HG03103 (cell line): ENCODE measurements around the gene ACTG1.

Source experiments
- ATAC-seq: cut with Tn5 transposase; IDR thresholded peaks from one replicate; pipeline ENCODE4 v1.9.1; 2021; ENCODE audit warnings: low read depth; ENCODE audit not compliant: unreplicated experiment

ACTG1 gene

GRCh38 chr17:81483085-81483861 is 29.3 kb downstream of the ACTG1 start:
- ATAC-seq: no peak

DNA sequence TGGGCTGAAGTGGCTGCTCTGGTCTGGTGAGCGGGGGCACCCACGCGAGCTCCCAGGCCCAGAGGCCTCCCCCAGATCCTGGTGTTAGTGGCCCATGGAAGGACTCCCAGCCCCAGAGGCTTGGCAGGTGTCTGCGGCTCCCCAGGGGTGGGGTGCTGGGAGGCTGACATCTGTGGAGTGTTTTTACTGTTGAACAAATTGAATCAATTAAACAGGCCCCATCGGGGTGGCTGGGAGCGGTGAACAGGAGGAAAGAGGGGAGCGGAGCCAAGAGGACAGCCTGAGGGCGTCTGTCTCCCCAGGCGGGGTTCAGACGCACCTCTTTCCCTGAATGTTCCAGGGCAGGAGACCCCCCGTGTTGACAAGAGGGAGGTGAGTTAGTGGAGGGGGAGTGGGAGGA is 29.9 kb downstream of the ACTG1 start:
- no peak for ATAC-seq

GRCh38 chr17:81481815-81482505 is 30.6 kb downstream of the ACTG1 start:
- no peak for ATAC-seq

- ATAC-seq: no peak
Measured at GRCh38 chr17:81481073-81481799, 31.4 kb downstream of the ACTG1 start.

- ATAC-seq: no peak
Measured at GRCh38 chr17:81480140-81481072, 32.2 kb downstream of the ACTG1 start.

DNA sequence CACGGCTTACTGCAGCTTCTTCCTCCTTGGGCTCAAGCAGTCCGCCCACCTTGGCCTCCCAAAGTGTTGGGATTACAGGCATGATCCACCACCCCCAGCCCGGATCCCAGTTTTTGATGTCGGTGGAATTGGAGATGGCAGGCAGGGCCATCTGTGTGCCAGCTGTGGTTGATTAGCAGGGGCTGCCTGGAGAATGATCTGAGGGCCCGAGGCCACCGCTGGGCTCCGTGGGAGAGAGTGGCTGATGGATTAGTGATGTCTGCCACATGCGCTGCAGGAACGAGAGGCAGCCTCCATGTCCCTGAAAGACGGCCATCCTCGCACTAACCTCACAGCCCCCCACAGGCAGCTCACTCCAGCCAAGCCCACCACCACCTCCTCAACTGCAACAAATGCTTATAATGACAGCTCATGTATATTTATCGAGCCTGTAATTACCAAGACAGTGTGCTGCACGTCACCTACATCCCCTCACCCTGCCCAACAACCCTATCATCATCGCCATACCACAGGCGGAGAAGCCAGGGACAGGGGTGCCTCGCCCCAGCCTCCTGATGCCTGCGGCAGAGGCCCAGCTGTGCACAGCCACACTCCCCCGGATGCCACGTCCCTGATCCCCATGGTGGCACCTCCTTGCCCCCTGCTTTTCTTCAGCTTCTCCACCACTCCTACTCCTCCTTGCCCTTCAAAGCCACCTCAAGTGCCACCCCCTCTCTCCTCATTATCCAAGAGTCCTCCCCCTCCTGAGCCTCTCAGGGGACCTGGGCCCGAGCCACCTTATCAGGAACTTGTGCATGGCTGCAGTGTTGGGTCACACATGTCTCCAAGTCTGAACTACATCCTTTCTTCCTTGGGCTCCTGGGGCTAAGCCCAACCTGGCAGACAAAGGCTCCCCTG is 33.2 kb downstream of the ACTG1 start:
- ATAC-seq: no peak

DNA sequence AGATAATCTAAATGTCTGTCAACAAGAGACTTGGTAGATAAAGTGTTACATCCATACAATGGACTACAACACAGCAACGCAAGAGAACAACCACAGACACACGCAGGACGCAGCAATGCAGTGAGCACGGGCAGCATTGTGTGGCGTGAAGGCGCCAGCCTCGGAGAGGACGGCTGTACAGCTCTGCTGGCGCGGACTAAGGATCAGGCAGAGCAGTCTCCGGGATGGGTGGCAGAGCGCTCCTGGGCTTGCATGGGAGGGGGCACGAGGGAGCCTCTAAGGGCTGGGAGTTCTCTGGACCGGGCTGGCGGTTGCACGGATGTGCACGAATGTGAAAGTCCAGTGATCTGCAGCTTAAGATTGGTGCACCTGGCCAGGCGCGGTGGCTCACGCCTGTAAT is 34.5 kb downstream of the ACTG1 start:
- ATAC-seq: no peak

- ATAC-seq: no peak
Measured at GRCh38 chr17:81477173-81477572, 35.4 kb downstream of the ACTG1 start.

DNA sequence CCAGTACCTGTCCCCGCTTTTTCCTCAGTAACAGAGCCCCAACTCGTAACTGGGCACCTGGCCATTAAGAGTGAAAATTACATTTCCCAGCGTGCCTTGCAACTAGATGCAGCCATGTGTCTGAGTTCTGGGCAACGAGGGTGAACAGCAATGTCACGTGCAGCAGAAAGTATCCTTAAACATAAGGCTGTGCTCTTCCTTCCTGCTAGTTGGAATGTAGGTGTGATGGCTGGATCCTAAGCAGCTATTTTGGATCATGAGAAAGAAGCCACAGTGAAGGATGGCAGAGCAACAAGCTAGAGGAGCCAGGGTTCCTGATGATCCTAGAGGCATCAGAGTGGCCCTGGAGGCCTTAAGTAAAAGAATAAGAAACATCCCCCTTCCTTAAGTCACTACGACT is 36.0 kb downstream of the ACTG1 start:
- no peak for ATAC-seq

DNA sequence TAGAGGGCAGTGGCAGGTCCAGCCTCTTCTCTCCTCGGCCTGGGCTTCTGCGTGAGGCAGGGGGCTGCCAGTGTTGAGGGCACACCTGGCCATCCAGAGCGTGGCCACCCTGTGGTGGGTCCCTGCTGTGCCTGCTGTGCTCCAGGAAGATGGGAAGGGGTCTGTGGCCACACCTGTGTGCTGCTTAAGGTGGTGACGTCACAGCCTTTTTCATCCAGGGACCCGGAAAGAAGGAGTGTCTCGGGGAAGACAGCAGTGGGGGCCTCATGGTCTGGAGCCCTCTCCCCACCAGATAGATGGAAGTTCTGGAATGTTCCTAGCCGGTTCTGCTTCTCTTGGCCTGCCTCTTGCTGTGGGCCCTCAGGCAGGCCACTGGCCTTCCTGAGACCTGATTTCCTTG is 36.5 kb downstream of the ACTG1 start:
- no peak for ATAC-seq

- no peak for ATAC-seq
Measured at GRCh38 chr17:81474958-81475357, 37.6 kb downstream of the ACTG1 start.

GRCh38 chr17:81473019-81473418 is 39.6 kb downstream of the ACTG1 start:
- no peak for ATAC-seq

DNA sequence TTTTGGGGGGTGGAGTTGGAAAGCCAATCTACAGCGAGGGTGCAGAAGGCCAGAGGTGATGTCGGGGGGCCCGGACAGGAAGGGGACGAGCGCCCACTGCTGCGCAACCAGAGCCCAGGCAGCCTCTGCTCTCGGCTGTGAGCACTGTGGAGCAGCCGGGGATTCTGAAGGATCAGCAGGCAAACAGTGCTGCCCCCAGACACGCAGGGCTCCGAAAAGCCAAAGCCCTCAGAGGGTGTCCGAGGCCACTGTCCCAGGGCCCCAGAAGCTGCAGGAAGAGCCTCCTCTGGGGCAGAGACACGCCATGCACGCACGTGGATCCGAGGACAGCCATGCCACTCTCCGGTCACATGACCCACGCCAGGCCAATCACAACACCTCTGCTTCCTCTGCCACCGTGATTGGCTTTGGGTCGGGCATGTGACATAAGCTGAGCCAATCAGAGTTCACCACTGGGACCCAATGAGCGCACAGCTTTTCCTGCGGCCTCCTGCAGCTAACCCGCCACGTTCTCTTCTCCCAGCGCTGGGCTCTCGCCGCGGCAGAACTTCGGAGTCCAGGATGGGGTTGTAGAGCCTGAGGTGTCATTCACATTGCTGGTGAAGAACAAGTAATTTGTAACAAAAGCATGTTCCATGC is 40.7 kb downstream of the ACTG1 start:
- no peak for ATAC-seq

GRCh38 chr17:81470944-81471817 is 41.4 kb downstream of the ACTG1 start:
- ATAC-seq: no peak

DNA sequence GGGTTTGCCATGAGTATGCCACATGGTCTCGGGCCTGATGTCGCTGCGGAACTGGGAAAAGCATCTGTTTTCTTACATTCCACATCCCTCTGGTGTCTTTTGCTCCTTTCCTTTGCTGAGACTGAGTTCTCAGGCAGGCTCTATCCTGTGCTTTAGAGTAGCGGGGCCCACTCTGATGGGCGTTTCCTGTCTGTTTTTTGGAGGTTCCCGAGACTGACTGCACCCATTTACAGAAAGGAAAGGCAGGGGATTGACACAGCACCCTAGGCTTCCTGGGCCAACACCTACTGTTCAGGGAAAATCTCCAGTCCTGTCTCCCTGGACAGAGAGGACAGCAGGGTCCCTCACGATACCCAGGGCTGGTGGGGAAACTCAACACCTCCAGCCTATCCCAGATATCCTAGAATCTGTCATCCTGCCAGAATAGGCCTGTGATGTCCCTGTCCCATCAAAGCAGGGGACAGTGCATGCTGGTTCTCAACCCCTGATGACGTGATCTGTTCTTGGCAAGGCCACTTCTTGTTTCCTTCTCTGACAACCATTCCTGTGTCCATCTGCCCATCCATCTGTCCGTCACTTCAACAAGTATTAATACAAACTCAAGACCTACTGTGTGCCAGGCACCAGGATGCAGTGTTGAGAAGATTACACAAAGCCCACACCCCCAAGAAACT is 42.2 kb downstream of the ACTG1 start:
- ATAC-seq: no peak

GRCh38 chr17:81469266-81469665 is 43.3 kb downstream of the ACTG1 start:
- ATAC-seq: no peak

- ATAC-seq: no peak
Measured at GRCh38 chr17:81468770-81469121, 43.9 kb downstream of the ACTG1 start.
